Measurements from ENCODE around the gene STAT3. TPM values are rescaled to one million over a fixed set of nuclear protein-coding genes. Genes with fewer than 3 reads are reported as not detected.

The STAT3 gene
- total RNA-seq, 1 donor = 180 TPM

GRCh38 chr17:42358434-42358833 is 29.8 kb downstream of the STAT3 start:
- no peak overlapping the region for H3K4me3 ChIP-seq (ENCODE audit: low read depth, low read length)
- no peak for DNase-seq (ENCODE audit: low read depth)
- TF ChIP-seq, protein P1, sequence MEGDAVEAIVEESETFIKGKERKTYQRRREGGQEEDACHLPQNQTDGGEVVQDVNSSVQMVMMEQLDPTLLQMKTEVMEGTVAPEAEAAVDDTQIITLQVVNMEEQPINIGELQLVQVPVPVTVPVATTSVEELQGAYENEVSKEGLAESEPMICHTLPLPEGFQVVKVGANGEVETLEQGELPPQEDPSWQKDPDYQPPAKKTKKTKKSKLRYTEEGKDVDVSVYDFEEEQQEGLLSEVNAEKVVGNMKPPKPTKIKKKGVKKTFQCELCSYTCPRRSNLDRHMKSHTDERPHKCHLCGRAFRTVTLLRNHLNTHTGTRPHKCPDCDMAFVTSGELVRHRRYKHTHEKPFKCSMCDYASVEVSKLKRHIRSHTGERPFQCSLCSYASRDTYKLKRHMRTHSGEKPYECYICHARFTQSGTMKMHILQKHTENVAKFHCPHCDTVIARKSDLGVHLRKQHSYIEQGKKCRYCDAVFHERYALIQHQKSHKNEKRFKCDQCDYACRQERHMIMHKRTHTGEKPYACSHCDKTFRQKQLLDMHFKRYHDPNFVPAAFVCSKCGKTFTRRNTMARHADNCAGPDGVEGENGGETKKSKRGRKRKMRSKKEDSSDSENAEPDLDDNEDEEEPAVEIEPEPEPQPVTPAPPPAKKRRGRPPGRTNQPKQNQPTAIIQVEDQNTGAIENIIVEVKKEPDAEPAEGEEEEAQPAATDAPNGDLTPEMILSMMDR (IDR thresholded peaks at IDR 0.05; ENCODE audit: insufficient read depth, low read depth, low read length) = no peak

- TF ChIP-seq, protein P1 (IDR thresholded peaks at IDR 0.05; ENCODE audit: insufficient read depth, low read depth, low read length) = no peak
- H3K4me3 ChIP-seq (ENCODE audit: low read depth, low read length) = no peak overlapping the region
- peak; percentile 92 for DNase-seq (ENCODE audit: low read depth)
Observed at GRCh38 chr17:42354956-42355843, 33.0 kb downstream of the STAT3 start.

- TF ChIP-seq, protein P1 (IDR thresholded peaks at IDR 0.05; ENCODE audit: insufficient read depth, low read depth, low read length) = no peak
- no peak for DNase-seq (ENCODE audit: low read depth)
- H3K4me3 ChIP-seq (ENCODE audit: low read depth, low read length) = no peak overlapping the region
Observed at GRCh38 chr17:42348104-42348503, 40.1 kb downstream of the STAT3 start.

DNA sequence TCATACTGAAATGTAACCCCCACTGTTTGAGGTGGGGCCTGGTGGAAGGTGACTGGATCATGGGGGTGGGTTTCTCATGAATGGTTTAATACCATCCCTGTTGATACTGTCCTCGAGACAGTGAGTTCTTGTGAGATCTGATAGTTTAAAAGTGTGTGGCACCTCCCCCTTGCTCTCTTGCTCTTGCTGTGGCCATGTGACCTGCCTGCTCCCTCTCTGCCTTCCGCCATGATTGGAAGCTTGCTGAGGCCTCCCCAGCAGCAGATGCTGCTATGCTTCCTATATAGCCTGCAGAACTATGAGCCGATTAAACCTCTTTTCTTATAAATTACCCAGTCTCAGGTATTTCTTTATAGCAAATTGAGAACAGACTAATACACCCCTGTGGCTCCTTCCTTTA is 40.6 kb downstream of the STAT3 start:
- no peak overlapping the region for H3K4me3 ChIP-seq (ENCODE audit: low read depth, low read length)
- no peak for DNase-seq (ENCODE audit: low read depth)
- TF ChIP-seq, protein P1 (IDR thresholded peaks at IDR 0.05; ENCODE audit: insufficient read depth, low read depth, low read length) = no peak

DNA sequence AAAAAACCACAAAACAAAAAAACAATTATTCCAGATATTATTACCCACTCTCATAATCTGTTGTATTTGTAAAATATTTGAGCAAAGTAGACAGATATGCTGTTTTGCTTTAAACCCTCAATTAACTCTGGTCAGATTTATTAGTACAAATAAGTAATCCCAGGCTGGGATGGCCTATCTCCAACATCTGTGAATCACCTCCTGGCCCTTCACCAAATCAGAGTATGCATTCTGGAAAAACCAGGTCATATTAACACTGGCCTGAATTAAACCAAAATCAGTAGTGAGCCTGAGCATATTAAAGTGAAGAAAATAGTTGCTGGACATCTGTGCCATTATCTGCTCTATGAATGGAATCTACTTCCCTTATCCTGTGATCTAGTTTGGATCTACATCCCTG is 41.0 kb downstream of the STAT3 start:
- peak; percentile 91 for DNase-seq (ENCODE audit: low read depth)
- no peak overlapping the region for H3K4me3 ChIP-seq (ENCODE audit: low read depth, low read length)
- TF ChIP-seq, protein P1 (IDR thresholded peaks at IDR 0.05; ENCODE audit: insufficient read depth, low read depth, low read length) = no peak

DNA sequence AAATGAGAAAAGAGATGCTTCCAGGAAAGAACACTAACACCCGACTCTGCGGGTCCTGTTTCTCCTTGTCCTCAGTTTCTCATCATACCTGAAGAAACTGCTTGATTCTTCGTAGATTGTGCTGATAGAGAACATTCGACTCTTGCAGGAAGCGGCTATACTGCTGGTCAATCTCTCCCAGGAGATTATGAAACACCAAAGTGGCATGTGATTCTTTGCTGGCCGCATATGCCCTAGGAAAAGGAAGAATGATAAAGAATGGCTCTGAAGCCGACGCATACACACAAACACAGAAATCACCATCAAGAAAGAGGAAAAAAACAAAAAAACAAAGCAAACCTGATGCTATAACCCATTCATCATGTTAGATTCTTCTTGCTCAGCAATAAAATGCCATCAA is 41.8 kb downstream of the STAT3 start:
- no peak overlapping the region for H3K4me3 ChIP-seq (ENCODE audit: low read depth, low read length)
- DNase-seq (ENCODE audit: low read depth) = no peak
- TF ChIP-seq, protein P1 (IDR thresholded peaks at IDR 0.05; ENCODE audit: insufficient read depth, low read depth, low read length) = no peak
